Ascending aorta (tissue), 2 donors: ENCODE results near the gene TMEM109. TPM values are rescaled to one million over a fixed set of nuclear protein-coding genes. Genes with fewer than 3 reads are reported as not detected.
A peak's percentile ranks its signal among the peaks of the same experiment; 100 is the strongest.

Experiments
- DNase-seq, 2 donors: peaks; one replicate each; pipeline ENCODE4 v3.0.0-alpha.2; 2019; ENCODE audit warnings: low spot score in 2 of 2
- H3K27ac ChIP-seq, 2 donors: fragments of 200-600 bp; sonication (generic); one replicate each; pipeline ENCODE4 v1.5.1; 2016 to 2017; ENCODE audit warnings: mild to moderate bottlenecking in 1 of 2
- H3K27me3 ChIP-seq: fragments of 200-600 bp; sonication (generic); one replicate; pipeline ENCODE4 v1.5.1; 2017
- H3K36me3 ChIP-seq, 2 donors: fragments of 200-600 bp; sonication (generic); one replicate each; pipeline ENCODE4 v1.5.1; 2016
- H3K4me1 ChIP-seq, 2 donors: fragments of 200-600 bp; sonication (generic); one replicate each; pipeline ENCODE4 v1.5.1; 2016 to 2017; ENCODE audit warnings: mild to moderate bottlenecking in 1 of 2
- H3K4me3 ChIP-seq, 2 donors: fragments of 200-600 bp; sonication (generic); one replicate each; pipeline ENCODE4 v1.5.1; 2016 to 2017; ENCODE audit warnings: mild to moderate bottlenecking in 1 of 2
- H3K9me3 ChIP-seq, 2 donors: fragments of 200-600 bp; sonication (generic); one replicate each; pipeline ENCODE4 v1.5.1; 2016
- intact Hi-C: fragments of 100-400 bp; cut with DNase I; formaldehyde crosslinking; loops from one replicate; pipeline ENCODE4 v1.15.1; 2023
- total RNA-seq: library from RNA; depleted of rRNA; stranded (reverse); fragments of >200 nt; gene quantifications from one replicate; pipeline ENCODE4 v1.1.0, GENCODE V29; 2016
- TF ChIP-seq, protein P1 (sequence below), 3 experiments: fragments of 200-600 bp in 2 of 3; fragments of 450-650 bp in 1 of 3; sonication (generic) in 2 of 3; IDR thresholded peaks; one replicate each; pipeline ENCODE4 v1.5.1; 2016 to 2019; ENCODE audit warnings: antibody characterized with exemption in 3 of 3, mild to moderate bottlenecking in 1 of 3, moderate library complexity in 1 of 3

Gene TMEM109
- total RNA-seq, 1 donor from 2014 or later, result 238 TPM

DNA sequence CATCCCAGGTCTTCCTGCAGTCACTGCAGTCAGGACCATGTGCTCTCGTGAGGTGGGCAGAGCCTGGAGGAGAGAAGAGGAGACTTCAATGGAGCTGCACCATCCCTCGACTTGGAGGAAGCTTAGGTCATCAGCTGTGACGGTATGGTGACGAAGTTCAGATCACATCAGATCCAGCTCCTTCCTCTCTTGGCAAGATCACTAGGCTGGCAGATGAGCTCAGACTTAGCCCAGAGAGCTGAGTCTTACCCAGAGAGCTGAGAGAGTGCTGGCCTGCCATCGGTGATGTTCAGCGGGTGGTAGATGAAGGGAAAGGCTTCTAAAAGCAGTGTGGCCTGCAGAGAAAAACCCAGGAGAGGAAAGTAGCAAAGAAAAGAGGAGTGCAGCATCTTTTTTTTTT, 39.8 kb downstream of the TMEM109 start:
- intact Hi-C loops, result loop anchor here (5.0 kb wide), 1 partner anchor 36 kb away; no protein-coding TSS in a partner anchor
- TF ChIP-seq, protein P1, sequence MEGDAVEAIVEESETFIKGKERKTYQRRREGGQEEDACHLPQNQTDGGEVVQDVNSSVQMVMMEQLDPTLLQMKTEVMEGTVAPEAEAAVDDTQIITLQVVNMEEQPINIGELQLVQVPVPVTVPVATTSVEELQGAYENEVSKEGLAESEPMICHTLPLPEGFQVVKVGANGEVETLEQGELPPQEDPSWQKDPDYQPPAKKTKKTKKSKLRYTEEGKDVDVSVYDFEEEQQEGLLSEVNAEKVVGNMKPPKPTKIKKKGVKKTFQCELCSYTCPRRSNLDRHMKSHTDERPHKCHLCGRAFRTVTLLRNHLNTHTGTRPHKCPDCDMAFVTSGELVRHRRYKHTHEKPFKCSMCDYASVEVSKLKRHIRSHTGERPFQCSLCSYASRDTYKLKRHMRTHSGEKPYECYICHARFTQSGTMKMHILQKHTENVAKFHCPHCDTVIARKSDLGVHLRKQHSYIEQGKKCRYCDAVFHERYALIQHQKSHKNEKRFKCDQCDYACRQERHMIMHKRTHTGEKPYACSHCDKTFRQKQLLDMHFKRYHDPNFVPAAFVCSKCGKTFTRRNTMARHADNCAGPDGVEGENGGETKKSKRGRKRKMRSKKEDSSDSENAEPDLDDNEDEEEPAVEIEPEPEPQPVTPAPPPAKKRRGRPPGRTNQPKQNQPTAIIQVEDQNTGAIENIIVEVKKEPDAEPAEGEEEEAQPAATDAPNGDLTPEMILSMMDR (IDR thresholded peaks at IDR 0.05), result no peak
- H3K27me3 ChIP-seq, result no peaks in the 10 kb centered on the region
- H3K36me3 ChIP-seq, result no peaks in the 10 kb centered on the region
- peak overlapping the region in 1 of 2 donors; percentile 29 for H3K27ac ChIP-seq
- no peak overlapping the region for H3K4me3 ChIP-seq
- peaks cover 5 to 6% of the 10 kb centered on the region in 2 donors for H3K4me1 ChIP-seq
- no peak for DNase-seq
- H3K9me3 ChIP-seq, result no peaks in the 10 kb centered on the region

DNA sequence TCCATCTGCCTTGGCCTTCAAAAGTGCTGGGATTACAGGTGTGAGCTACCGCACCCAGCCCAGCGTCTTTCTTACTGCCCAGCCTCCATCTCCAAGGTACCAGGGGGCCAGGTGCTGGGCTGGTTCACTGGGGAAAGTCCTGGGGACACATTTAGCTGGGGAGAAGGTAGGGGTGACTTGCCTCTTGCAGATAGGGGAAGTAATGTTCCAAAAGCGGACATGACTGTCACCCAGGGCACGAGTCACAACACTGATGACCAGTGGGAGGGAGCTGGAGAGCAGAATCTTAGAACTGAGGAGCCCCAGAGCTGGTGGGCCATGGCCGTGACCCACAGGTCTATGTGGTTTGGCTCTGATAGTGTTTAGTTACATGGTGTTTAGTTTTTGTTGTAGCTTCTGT, 40.5 kb downstream of the TMEM109 start:
- no peak overlapping the region for H3K4me3 ChIP-seq
- TF ChIP-seq, protein P1 (IDR thresholded peaks at IDR 0.05), result no peak
- no peak for DNase-seq
- H3K27me3 ChIP-seq, result no peaks in the 10 kb centered on the region
- intact Hi-C loops, result loop anchor here (5.0 kb wide), 1 partner anchor 37 kb away; no protein-coding TSS in a partner anchor
- peaks cover 5 to 6% of the 10 kb centered on the region in 2 donors for H3K4me1 ChIP-seq
- H3K36me3 ChIP-seq, result no peaks in the 10 kb centered on the region
- H3K27ac ChIP-seq, result no peak overlapping the region
- H3K9me3 ChIP-seq, result no peaks in the 10 kb centered on the region

DNA sequence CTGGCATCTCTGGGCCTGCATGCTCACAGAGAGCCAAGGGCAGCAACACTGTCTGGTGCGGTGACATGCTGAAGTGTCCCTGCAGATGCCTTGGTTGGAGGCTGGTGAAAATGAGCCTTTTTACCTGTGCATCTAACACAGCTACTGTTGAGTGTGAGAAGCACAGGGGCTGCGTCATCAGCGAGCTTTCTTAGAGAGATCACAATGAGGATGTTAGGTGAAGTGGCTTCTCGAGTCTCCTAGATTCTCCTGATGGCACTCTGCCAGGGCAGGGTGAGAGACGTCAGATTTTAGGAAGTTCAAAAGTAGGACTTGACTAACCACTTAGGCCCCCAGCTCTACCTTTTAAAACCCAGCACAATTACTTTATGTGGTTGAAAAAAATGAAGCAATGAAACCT, 41.6 kb downstream of the TMEM109 start:
- Histone ChIP-seq H3K27me3 (no peaks in the 10 kb centered on the region), H3K4me1 (peaks cover 5 to 6% of the 10 kb centered on the region in 2 donors), H3K36me3 (no peaks in the 10 kb centered on the region), H3K27ac (no peak overlapping the region), H3K9me3 (no peaks in the 10 kb centered on the region), H3K4me3 (no peak overlapping the region)
- TF ChIP-seq, protein P1 (IDR thresholded peaks at IDR 0.05), result no peak
- intact Hi-C loops, result no loop called here
- no peak for DNase-seq

DNA sequence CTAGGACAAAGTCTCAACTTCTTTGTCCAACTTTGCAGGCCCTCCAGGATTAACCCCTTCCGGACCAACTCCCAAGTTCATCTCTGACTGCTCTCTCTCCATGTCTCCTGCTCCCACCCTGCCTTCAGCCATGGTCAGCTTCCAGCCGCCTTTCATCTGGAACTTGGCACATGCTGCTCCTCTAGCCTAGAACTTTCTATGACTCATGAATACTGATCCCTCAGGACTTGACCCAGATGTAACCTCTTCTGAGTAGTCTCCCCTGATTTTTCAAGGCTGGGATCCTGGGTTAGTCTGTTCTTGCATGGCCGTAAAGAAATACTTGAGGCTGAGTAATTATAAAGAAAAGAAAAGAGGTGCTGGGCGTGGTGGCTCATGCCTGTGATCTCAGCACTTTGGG, 43.2 kb downstream of the TMEM109 start:
- TF ChIP-seq, protein P1 (IDR thresholded peaks at IDR 0.05), result no peak
- intact Hi-C loops, result no loop called here
- H3K27me3 ChIP-seq, result no peaks in the 10 kb centered on the region
- no peak overlapping the region for H3K27ac ChIP-seq
- no peaks in the 10 kb centered on the region for H3K36me3 ChIP-seq
- no peaks in the 10 kb centered on the region for H3K9me3 ChIP-seq
- no peak overlapping the region for H3K4me3 ChIP-seq
- no peaks in the 10 kb centered on the region for H3K4me1 ChIP-seq
- DNase-seq, result no peak

DNA sequence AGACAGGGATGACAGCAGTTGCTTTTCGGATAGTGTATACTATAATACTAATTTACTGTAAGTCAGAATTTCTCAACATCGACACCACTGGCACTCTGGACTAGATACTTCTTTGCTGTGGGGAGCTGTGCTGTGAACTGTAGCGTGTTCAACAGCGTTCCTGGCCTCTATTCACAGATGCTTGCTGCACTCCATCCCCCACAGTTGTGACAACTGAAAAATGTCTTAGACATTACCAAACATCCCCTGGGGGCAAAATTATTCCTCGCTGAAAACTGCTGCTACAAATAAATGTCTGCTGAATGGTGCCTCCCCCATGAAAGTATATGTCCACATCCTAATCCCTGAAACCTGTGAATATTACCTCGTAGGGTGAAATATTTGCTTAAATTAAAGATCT, 45.5 kb downstream of the TMEM109 start:
- H3K4me3 ChIP-seq, result no peak overlapping the region
- intact Hi-C loops, result no loop called here
- H3K4me1 ChIP-seq, result no peaks in the 10 kb centered on the region
- DNase-seq, result no peak
- no peak overlapping the region for H3K27ac ChIP-seq
- TF ChIP-seq, protein P1 (IDR thresholded peaks at IDR 0.05), result no peak
- no peaks in the 10 kb centered on the region for H3K27me3 ChIP-seq
- H3K9me3 ChIP-seq, result no peaks in the 10 kb centered on the region
- H3K36me3 ChIP-seq, result no peaks in the 10 kb centered on the region

DNA sequence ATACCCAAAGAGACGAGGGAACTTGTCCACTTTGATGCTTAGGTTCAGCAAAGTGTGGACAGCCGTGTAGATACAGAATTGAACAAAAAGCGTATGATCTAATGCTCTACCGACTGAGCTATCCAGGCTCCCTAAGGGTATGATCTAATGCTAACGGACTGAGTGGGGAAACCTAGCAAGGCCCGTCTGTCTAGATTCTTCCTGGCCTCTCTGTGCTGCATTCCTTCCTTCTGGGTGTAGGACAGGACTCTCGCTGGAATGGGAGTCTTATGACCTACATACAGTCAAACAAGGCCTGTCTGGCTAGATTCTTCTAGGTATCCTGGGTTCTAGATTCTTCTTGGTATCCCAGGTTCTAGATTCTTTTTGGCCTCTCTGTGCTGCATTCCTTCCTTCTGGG, 46.4 kb downstream of the TMEM109 start:
- H3K4me3 ChIP-seq, result no peak overlapping the region
- DNase-seq, result no peak
- no peaks in the 10 kb centered on the region for H3K9me3 ChIP-seq
- no peaks in the 10 kb centered on the region for H3K4me1 ChIP-seq
- H3K36me3 ChIP-seq, result no peaks in the 10 kb centered on the region
- no peaks in the 10 kb centered on the region for H3K27me3 ChIP-seq
- TF ChIP-seq, protein P1 (IDR thresholded peaks at IDR 0.05), result no peak
- H3K27ac ChIP-seq, result no peak overlapping the region
- intact Hi-C loops, result no loop called here
